Measurements from ENCODE around the gene RRP9.
"Not testable (repeated sequence)": the region's sequence is repeated elsewhere in the genome, so short reads cannot be mapped to it uniquely, and the experiment has no call there.

RRP9 gene

DNA sequence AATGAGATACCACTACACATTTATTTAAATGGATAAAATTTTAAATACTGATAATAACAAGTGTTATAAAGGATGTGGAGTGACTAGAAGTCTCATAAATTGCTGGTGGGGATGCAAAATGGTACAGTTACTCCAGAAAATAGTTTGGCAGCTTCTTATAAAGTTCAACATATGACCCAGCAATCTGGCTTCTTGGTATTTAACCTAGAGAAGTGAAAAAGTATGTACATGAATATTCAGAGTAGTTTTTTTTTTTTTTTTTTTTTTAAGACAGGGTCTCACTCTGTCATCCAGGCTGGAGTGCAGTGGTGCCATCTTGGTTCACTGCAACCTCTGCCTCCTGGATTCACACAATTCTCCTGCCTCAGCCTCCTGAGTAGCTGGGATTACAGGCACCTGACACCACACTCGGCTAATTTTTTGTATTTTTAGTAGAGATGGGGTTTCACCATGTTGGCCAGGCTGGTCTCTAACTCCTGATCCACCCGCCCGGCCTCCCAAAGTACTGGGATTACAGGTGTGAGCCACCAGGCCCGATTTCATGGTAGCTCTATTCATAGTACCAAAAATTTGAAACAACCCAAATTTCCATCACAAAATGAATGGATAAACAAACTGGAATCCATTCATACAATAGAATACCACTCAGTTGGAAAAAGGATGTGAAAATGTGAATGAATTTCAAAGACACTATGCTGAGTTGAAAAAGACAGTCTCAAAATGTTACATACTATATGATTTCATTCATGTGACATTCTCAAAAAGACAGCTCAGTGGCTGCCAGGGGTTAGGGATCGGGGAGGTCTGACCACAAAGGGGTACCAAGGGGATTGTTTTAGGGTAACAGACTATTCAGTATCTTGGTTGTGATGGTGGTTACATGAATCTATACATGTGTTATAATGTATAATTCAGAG, 14.4 kb downstream of the RRP9 start:
- no peak overlapping the region for H3K4me3 ChIP-seq (ENCODE audit: low read depth, low read length)
- DNase-seq (ENCODE audit: low read depth), result no peak
- TF ChIP-seq POLR2A (IDR thresholded peaks at IDR 0.05; ENCODE audit: extremely low read depth, insufficient read length) (no peak), MYC (IDR thresholded peaks at IDR 0.05; ENCODE audit: low read depth, low read length) (no peak)
- TF ChIP-seq, protein P1, sequence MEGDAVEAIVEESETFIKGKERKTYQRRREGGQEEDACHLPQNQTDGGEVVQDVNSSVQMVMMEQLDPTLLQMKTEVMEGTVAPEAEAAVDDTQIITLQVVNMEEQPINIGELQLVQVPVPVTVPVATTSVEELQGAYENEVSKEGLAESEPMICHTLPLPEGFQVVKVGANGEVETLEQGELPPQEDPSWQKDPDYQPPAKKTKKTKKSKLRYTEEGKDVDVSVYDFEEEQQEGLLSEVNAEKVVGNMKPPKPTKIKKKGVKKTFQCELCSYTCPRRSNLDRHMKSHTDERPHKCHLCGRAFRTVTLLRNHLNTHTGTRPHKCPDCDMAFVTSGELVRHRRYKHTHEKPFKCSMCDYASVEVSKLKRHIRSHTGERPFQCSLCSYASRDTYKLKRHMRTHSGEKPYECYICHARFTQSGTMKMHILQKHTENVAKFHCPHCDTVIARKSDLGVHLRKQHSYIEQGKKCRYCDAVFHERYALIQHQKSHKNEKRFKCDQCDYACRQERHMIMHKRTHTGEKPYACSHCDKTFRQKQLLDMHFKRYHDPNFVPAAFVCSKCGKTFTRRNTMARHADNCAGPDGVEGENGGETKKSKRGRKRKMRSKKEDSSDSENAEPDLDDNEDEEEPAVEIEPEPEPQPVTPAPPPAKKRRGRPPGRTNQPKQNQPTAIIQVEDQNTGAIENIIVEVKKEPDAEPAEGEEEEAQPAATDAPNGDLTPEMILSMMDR (IDR thresholded peaks at IDR 0.05; ENCODE audit: low read depth, low read length), result no peak
- TF ChIP-seq, protein P2, sequence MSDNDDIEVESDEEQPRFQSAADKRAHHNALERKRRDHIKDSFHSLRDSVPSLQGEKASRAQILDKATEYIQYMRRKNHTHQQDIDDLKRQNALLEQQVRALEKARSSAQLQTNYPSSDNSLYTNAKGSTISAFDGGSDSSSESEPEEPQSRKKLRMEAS (IDR thresholded peaks at IDR 0.05; ENCODE audit: low read depth, low read length), result no peak

DNA sequence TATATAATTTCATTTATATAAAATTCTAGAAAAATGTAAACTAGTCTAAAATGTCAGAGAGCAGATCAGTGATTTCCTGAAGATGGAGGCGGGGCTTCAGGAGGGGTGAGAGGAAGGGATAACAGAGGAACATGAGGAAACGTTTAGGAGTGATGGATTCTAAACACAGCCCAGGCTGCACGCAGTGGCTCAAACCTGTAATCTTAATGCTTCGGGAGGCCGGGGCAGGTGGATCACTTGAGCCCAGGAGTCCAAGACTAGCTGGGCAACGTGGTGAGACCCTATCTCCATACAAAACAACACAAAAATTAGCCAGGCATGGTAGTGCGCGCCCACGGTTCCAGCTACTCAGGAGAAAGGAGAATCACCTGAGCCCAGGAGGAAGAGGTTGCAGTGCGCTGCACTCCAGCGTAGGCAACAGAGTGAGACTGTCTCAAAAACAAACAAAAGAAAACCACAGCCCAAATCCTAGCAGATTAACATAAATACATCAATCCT, 20.6 kb downstream of the RRP9 start:
- no peak for DNase-seq (ENCODE audit: low read depth)

DNA sequence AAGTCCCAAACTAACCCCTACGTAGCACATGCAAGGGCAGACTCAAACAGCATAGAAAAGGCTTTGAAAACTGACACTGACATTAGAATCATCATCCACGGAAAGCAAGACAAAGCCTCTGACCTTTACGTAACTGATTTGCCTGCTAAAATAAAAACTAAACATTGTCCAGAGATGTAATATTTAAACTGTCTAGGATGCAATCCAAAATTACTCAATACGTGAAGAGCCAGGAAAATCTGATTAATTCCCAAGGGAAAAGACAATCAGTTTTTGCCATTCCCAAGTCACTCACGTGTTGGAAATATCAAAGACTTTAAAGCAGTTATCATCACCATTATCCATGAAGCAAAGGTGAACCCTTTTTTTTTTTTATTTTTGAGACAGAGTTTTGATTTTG, 25.3 kb downstream of the RRP9 start:
- no peak for DNase-seq (ENCODE audit: low read depth)
- TF ChIP-seq, protein P1 (IDR thresholded peaks at IDR 0.05; ENCODE audit: low read depth, low read length), result no peak
- no peak for TF ChIP-seq MYC (IDR thresholded peaks at IDR 0.05; ENCODE audit: low read depth, low read length)
- TF ChIP-seq, protein P2 (IDR thresholded peaks at IDR 0.05; ENCODE audit: low read depth, low read length), result no peak
- no peak for TF ChIP-seq POLR2A (IDR thresholded peaks at IDR 0.05; ENCODE audit: extremely low read depth, insufficient read length)
- no peak overlapping the region for H3K4me3 ChIP-seq (ENCODE audit: low read depth, low read length)

More for the DNA sequence above, 20.6 kb downstream of the RRP9 start:
- TF ChIP-seq, protein P1 (IDR thresholded peaks at IDR 0.05; ENCODE audit: low read depth, low read length), result no peak
- TF ChIP-seq POLR2A (IDR thresholded peaks at IDR 0.05; ENCODE audit: extremely low read depth, insufficient read length) (no peak), MYC (IDR thresholded peaks at IDR 0.05; ENCODE audit: low read depth, low read length) (no peak)
- TF ChIP-seq, protein P2 (IDR thresholded peaks at IDR 0.05; ENCODE audit: low read depth, low read length), result no peak
- no peak overlapping the region for H3K4me3 ChIP-seq (ENCODE audit: low read depth, low read length)

DNA sequence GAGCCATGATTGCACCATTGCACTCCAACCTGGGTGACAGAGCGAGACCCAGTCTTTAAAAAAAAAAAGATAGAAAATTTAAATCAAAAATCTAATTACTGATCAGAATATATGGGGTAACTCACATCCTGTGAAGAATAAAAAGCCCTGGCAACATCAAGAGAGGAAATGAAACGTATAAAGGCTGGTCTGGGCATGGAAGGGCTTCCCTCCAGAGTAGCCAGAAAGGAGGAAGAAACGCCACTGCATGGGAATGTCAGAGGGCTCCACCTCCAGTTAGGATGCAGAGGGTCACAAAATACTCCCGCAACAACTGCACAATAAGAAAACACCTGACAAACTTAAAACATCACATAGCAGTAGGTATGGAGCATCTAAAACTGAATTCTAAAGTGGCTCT, 33.7 kb downstream of the RRP9 start:
- no peak overlapping the region for H3K4me3 ChIP-seq (ENCODE audit: low read depth, low read length)
- DNase-seq (ENCODE audit: low read depth), result no peak
- TF ChIP-seq MYC (IDR thresholded peaks at IDR 0.05; ENCODE audit: low read depth, low read length) (no peak), POLR2A (IDR thresholded peaks at IDR 0.05; ENCODE audit: extremely low read depth, insufficient read length) (no peak)
- TF ChIP-seq, protein P1 (IDR thresholded peaks at IDR 0.05; ENCODE audit: low read depth, low read length), result no peak
- TF ChIP-seq, protein P2 (IDR thresholded peaks at IDR 0.05; ENCODE audit: low read depth, low read length), result no peak

DNA sequence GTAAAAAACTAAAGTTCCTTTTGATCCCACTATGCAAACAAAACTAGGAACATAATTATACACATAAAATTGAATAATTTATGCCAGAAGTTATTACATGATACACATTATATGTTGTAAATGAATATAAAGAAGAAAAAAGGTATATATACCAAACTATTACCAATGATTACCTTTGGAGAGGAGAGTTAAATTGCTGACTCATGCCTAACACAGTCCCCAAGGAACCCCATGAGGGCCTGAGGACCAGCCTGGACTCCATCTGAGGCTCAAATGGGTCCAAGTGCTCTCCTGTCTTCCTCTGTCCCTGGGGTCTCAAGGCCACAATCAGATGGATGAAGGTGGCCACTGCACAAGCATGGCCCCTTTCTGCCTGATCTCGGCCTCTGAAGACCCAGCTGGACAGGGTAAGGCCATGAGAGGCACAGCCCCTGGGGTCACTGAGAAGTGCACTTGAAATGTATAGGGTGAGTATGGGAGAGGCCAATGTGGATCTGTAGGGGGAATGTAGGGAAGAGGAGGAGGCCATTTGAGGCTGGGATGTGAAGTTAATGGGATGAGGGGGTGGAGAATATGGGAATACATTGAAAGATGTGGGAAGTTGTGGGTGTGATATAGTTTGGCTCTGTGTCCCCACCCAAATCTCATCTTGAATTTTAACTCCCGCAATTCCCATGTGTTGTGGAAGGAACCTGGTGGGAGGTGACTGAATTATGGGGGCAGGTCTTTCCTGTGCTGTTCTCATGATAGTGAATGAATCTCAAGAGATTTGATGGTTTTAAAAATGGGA, 37.5 kb downstream of the RRP9 start:
- no peak for DNase-seq (ENCODE audit: low read depth)
- TF ChIP-seq, protein P1 (IDR thresholded peaks at IDR 0.05; ENCODE audit: low read depth, low read length), result no peak
- TF ChIP-seq MYC (IDR thresholded peaks at IDR 0.05; ENCODE audit: low read depth, low read length) (no peak), POLR2A (IDR thresholded peaks at IDR 0.05; ENCODE audit: extremely low read depth, insufficient read length) (no peak)
- TF ChIP-seq, protein P2 (IDR thresholded peaks at IDR 0.05; ENCODE audit: low read depth, low read length), result no peak
- no peak overlapping the region for H3K4me3 ChIP-seq (ENCODE audit: low read depth, low read length)

DNA sequence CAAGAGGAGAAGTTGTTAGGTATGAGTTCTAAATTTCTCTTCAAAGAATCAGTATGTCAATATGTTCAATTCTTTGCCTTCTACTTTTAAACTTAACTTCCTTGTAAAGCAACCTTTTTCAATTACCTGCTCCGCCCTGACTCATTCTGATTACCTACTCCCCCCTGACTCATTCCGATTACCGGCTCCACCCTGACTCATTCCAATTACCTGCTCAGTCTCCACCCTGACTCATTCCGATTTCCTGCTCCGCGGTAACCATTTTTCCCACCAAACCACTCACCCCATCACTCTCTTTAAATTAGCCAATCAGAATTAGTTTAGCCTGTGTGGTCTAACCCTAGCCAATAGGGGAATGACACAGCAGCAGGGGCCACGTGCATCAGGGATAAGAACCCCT, 39.3 kb downstream of the RRP9 start:
- H3K4me3 ChIP-seq (ENCODE audit: low read depth, low read length); DNase-seq (ENCODE audit: low read depth): not testable (repeated sequence)

DNA sequence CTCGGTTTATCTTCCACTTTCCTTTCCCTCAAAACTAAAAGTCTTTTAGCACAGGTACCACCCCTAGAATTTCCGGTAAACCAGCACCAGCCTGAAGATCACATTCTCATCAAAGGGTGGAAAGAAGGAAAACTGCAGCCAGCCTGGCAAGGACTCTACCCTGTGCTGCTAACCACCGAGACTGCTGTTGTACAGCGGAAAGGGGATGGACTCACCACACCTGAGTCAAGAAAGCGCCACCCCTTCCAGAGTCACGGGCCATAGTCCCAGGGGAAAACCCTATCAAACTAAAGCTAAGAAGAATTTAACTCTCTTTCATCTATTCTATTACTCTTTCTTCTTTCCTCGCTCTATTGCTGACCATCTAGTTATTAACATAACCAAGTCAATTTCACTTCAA, 41.7 kb downstream of the RRP9 start:
- not testable (repeated sequence) for DNase-seq (ENCODE audit: low read depth); H3K4me3 ChIP-seq (ENCODE audit: low read depth, low read length)
